ENCODE data around the gene GSTT2B.

Gene GSTT2B

GRCh38 chr22:24003887-24004286 is 42.9 kb upstream of the GSTT2B start:
- Histone ChIP-seq H3K9me2 (replicated peaks; ENCODE audit: insufficient read depth, low read length) (no peaks in the 10 kb centered on the region), H3K27ac (ENCODE audit: low read depth, low read length) (no peak overlapping the region), H4K20me1 (ENCODE audit: low read depth, low read length) (no peaks in the 10 kb centered on the region), H3F3A (ENCODE audit: insufficient read depth) (no peaks in the 10 kb centered on the region), H3K36me3 (ENCODE audit: low read length) (no peaks in the 10 kb centered on the region), H3K4me3 (ENCODE audit: insufficient read depth, low read length, poor library complexity, severe bottlenecking) (no peak overlapping the region), H3K79me2 (ENCODE audit: insufficient read depth, low read length) (no peaks in the 10 kb centered on the region), H3K9ac (ENCODE audit: low read length) (no peak overlapping the region), H3K27me3 (ENCODE audit: low read length) (no peaks in the 10 kb centered on the region), H3K4me2 (ENCODE audit: low read depth, low read length, poor library complexity, severe bottlenecking) (no peak overlapping the region), H2AFZ (ENCODE audit: low read depth, low read length, severe bottlenecking) (no peak overlapping the region), H3K9me3 (ENCODE audit: insufficient read depth, low read length) (no peaks in the 10 kb centered on the region)
- TF ChIP-seq, protein P1, sequence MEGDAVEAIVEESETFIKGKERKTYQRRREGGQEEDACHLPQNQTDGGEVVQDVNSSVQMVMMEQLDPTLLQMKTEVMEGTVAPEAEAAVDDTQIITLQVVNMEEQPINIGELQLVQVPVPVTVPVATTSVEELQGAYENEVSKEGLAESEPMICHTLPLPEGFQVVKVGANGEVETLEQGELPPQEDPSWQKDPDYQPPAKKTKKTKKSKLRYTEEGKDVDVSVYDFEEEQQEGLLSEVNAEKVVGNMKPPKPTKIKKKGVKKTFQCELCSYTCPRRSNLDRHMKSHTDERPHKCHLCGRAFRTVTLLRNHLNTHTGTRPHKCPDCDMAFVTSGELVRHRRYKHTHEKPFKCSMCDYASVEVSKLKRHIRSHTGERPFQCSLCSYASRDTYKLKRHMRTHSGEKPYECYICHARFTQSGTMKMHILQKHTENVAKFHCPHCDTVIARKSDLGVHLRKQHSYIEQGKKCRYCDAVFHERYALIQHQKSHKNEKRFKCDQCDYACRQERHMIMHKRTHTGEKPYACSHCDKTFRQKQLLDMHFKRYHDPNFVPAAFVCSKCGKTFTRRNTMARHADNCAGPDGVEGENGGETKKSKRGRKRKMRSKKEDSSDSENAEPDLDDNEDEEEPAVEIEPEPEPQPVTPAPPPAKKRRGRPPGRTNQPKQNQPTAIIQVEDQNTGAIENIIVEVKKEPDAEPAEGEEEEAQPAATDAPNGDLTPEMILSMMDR (IDR thresholded peaks at IDR 0.05; ENCODE audit: insufficient read depth, low read length, poor library complexity, severe bottlenecking), result no peak
- TF ChIP-seq EZH2phosphoT487 (conservative IDR thresholded peaks at IDR 0.05; ENCODE audit: low read length), result no peak

DNA sequence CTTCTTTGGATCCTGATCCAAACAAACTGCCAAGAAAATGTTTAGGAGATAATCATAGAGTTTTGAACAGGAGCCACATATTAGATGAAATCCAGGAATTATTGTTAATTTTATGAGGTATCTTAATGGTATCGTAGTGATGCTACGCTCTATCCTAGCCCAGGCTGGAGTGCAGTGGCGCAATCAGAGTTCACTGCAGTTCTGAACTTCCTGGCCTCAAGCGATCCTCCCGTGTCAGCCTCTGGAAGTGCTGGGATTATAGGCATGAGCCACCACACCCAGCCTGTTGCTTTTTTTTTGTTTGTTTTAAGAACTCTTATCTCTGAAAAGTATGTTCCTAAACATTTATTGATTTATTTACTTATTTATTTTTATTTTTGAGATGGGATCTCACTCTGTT is 41.9 kb upstream of the GSTT2B start:
- no peak overlapping the region for H3K9ac ChIP-seq (ENCODE audit: low read length)
- no peaks in the 10 kb centered on the region for H3K9me2 ChIP-seq (replicated peaks; ENCODE audit: insufficient read depth, low read length)
- H3K27me3 ChIP-seq (ENCODE audit: low read length), result no peaks in the 10 kb centered on the region
- H3K79me2 ChIP-seq (ENCODE audit: insufficient read depth, low read length), result no peaks in the 10 kb centered on the region
- no peaks in the 10 kb centered on the region for H3K9me3 ChIP-seq (ENCODE audit: insufficient read depth, low read length)
- no peak overlapping the region for H3K4me3 ChIP-seq (ENCODE audit: insufficient read depth, low read length, poor library complexity, severe bottlenecking)
- no peak overlapping the region for H3K27ac ChIP-seq (ENCODE audit: low read depth, low read length)
- no peaks in the 10 kb centered on the region for H4K20me1 ChIP-seq (ENCODE audit: low read depth, low read length)
- no peak overlapping the region for H2AFZ ChIP-seq (ENCODE audit: low read depth, low read length, severe bottlenecking)
- H3K36me3 ChIP-seq (ENCODE audit: low read length), result no peaks in the 10 kb centered on the region
- no peak for TF ChIP-seq EZH2phosphoT487 (conservative IDR thresholded peaks at IDR 0.05; ENCODE audit: low read length)
- TF ChIP-seq, protein P1 (IDR thresholded peaks at IDR 0.05; ENCODE audit: insufficient read depth, low read length, poor library complexity, severe bottlenecking), result no peak
- H3F3A ChIP-seq (ENCODE audit: insufficient read depth), result no peaks in the 10 kb centered on the region
- H3K4me2 ChIP-seq (ENCODE audit: low read depth, low read length, poor library complexity, severe bottlenecking), result no peak overlapping the region

DNA sequence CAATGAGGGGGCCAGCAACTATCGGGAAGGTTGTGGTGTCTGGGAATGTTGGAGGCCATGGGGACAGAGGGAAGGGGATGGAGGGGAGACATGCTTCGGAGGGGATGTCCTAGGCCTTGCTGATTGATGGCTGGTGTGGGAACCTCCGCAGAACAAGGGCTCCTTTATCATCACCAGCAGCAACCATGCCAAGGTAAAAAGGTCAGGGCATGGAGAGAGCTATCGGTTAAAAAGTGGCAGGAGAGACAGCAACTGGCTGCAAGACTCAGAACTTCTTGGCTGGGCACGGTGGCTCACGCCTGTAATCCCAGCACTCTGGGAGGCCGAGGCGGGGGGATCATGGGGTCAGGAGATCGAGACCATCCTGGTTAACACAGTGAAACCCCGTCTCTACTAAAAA is 41.3 kb upstream of the GSTT2B start:
- no peaks in the 10 kb centered on the region for H3K27me3 ChIP-seq (ENCODE audit: low read length)
- H3K27ac ChIP-seq (ENCODE audit: low read depth, low read length), result no peak overlapping the region
- H4K20me1 ChIP-seq (ENCODE audit: low read depth, low read length), result no peaks in the 10 kb centered on the region
- no peak for TF ChIP-seq EZH2phosphoT487 (conservative IDR thresholded peaks at IDR 0.05; ENCODE audit: low read length)
- TF ChIP-seq, protein P1 (IDR thresholded peaks at IDR 0.05; ENCODE audit: insufficient read depth, low read length, poor library complexity, severe bottlenecking), result no peak
- no peaks in the 10 kb centered on the region for H3F3A ChIP-seq (ENCODE audit: insufficient read depth)
- no peak overlapping the region for H3K9ac ChIP-seq (ENCODE audit: low read length)
- H3K4me2 ChIP-seq (ENCODE audit: low read depth, low read length, poor library complexity, severe bottlenecking), result no peak overlapping the region
- H3K9me2 ChIP-seq (replicated peaks; ENCODE audit: insufficient read depth, low read length), result no peaks in the 10 kb centered on the region
- no peaks in the 10 kb centered on the region for H3K79me2 ChIP-seq (ENCODE audit: insufficient read depth, low read length)
- H2AFZ ChIP-seq (ENCODE audit: low read depth, low read length, severe bottlenecking), result no peak overlapping the region
- H3K9me3 ChIP-seq (ENCODE audit: insufficient read depth, low read length), result no peaks in the 10 kb centered on the region
- no peaks in the 10 kb centered on the region for H3K36me3 ChIP-seq (ENCODE audit: low read length)
- no peak overlapping the region for H3K4me3 ChIP-seq (ENCODE audit: insufficient read depth, low read length, poor library complexity, severe bottlenecking)
